GM12878 (cell line): ENCODE measurements around the gene ESRRB. TPM values are rescaled to one million over a fixed set of nuclear protein-coding genes. Genes with fewer than 3 reads are reported as not detected.

Source experiments
- ATAC-seq: fragments of 200-7000 bp; cut with Tn5 transposase; 3 replicates; pipeline ENCODE4 v1.9.1; 2020; ENCODE audit warnings: mild to moderate bottlenecking, moderate library complexity
- BruUV-seq: library from RNA; stranded (reverse); fragments of 400-500 nt; replicated peaks from 2 replicates; lab custom pipeline; 2021; lab: Mats Ljungman, UMichigan
- CTCF ChIA-PET: fragments of 300-600 bp; sonication (Branson Sonifier 250); formaldehyde crosslinking; extraction: SDS; loops from one replicate; lab custom pipeline; 2021; ENCODE audit warnings: inconsistent platforms; lab: Yijun Ruan, JAX
- POLR2A ChIA-PET: fragments of 350-600 bp; formaldehyde crosslinking; extraction: SDS; loops from one replicate; lab custom pipeline; 2021; ENCODE audit warnings: inconsistent platforms; lab: Charles Lee
- RAD21 ChIA-PET: fragments of 300-600 bp; sonication (Branson Sonifier 250); formaldehyde crosslinking; loops from one replicate; lab custom pipeline; 2023; ENCODE audit warnings: antibody characterized with exemption; ENCODE audit not compliant: unreplicated experiment; lab: Charles Lee
- SMC1A ChIA-PET: fragments of 300-600 bp; sonication (Branson Sonifier 250); formaldehyde crosslinking; loops from one replicate; lab custom pipeline; 2023; ENCODE audit not compliant: unreplicated experiment, uncharacterized antibody; lab: Charles Lee
- DNase-seq: peaks from one replicate; pipeline ENCODE4 v3.0.0-alpha.2; 2011; ENCODE audit warnings: low read depth, low spot score
- FAIRE-seq: peaks from 3 replicates; lab custom pipeline; 2011; peaks lifted over from hg19 to GRCh38; lab: Jason Lieb, UNC
- H2AFZ ChIP-seq: 2 replicates; pipeline ENCODE4 v1.6.0; 2011; ENCODE audit warnings: low read depth, low read length, control low read depth; ENCODE audit not compliant: control insufficient read depth
- H3K27ac ChIP-seq: 2 replicates; pipeline ENCODE4 v1.5.1; 2011; ENCODE audit warnings: control low read depth; ENCODE audit not compliant: control insufficient read depth, insufficient read depth
- H3K27me3 ChIP-seq, 2 experiments: replicated peaks in 1 of 2; 2 replicates each; pipeline versions ENCODE4 v1.6.0 to v1.6.1; 2011; ENCODE audit warnings: low read length in 1 of 2; ENCODE audit not compliant: control insufficient read depth in 2 of 2, insufficient read depth in 2 of 2
- H3K36me3 ChIP-seq, 2 experiments: 2 replicates each; pipeline ENCODE4 v1.5.1; 2011; ENCODE audit warnings: low read length in 1 of 2; ENCODE audit not compliant: control insufficient read depth in 2 of 2, insufficient read depth in 2 of 2
- H3K4me1 ChIP-seq: 2 replicates; pipeline ENCODE4 v1.6.1; 2011; ENCODE audit warnings: mild to moderate bottlenecking, low read length, moderate library complexity, mixed read lengths; ENCODE audit not compliant: control insufficient read depth, insufficient read depth
- H3K4me2 ChIP-seq: 2 replicates; pipeline ENCODE4 v1.6.0; 2011; ENCODE audit warnings: control low read depth; ENCODE audit not compliant: control insufficient read depth, insufficient read depth
- H3K4me3 ChIP-seq: fragments of 200-600 bp; sonication (generic); 2 replicates; pipeline ENCODE4 v1.5.1; 2016
- H3K79me2 ChIP-seq: 2 replicates; pipeline ENCODE4 v1.6.0; 2011; ENCODE audit warnings: low read length; ENCODE audit not compliant: control insufficient read depth, insufficient read depth
- H3K9ac ChIP-seq: 2 replicates; pipeline ENCODE4 v1.8.0; 2011; ENCODE audit warnings: low read length, control low read depth, mixed read lengths; ENCODE audit not compliant: control insufficient read depth, insufficient read depth
- H3K9me3 ChIP-seq: replicated peaks from 3 replicates; pipeline ENCODE4 v1.5.1; 2011; ENCODE audit warnings: mild to moderate bottlenecking, low read length; ENCODE audit not compliant: control insufficient read depth, insufficient read depth
- H4K20me1 ChIP-seq: 2 replicates; pipeline ENCODE4 v1.6.0; 2011; ENCODE audit not compliant: control insufficient read depth, insufficient read depth
- IRF4 ChIP-seq: IDR thresholded peaks from 2 replicates; pipeline ENCODE4 v1.6.1; 2011; ENCODE audit warnings: low read depth, low read length
- RB1 ChIP-seq: fragments of 450-650 bp; formaldehyde crosslinking; IDR thresholded peaks from 2 replicates; pipeline ENCODE4 v1.6.1; 2017; ENCODE audit warnings: mild to moderate bottlenecking, borderline replicate concordance
- RBBP5 ChIP-seq: fragments of 200-600 bp; sonication (generic); conservative IDR thresholded peaks from 2 replicates; pipeline ENCODE4 v1.6.1; 2016
- RCOR1 ChIP-seq: conservative IDR thresholded peaks from 2 replicates; pipeline ENCODE4 v1.6.1; 2012; ENCODE audit warnings: low read depth, low read length, improper control_type of control experiment
- SUZ12 ChIP-seq: fragments of 200-600 bp; sonication (generic); IDR thresholded peaks from one replicate; pipeline ENCODE4 v1.6.1; 2018; ENCODE audit warnings: antibody characterized with exemption, mild to moderate bottlenecking; ENCODE audit not compliant: unreplicated experiment
- ZBED1 ChIP-seq: IDR thresholded peaks from 2 replicates; pipeline ENCODE4 v1.6.1; 2016; ENCODE audit warnings: borderline replicate concordance
- WGBS: methylation state at CpG from one replicate; pipeline ENCODE4 v1.1.6; 2016; ENCODE audit warnings: low lambda C conversion rate; ENCODE audit not compliant: insufficient replicate concordance, insufficient coverage; ENCODE audit errors: missing lambda C conversion rate; 5-methylcytosine and 5-hydroxymethylcytosine counted together
- in situ Hi-C: fragments of 300-500 bp; cut with MboI; formaldehyde crosslinking; loops from 9 replicates; pipeline ENCODE4 v1.14.3; 2018; ENCODE audit warnings: mixed read lengths
- intact Hi-C: fragments of 100-400 bp; cut with micrococcal nuclease; formaldehyde crosslinking; loops from one replicate; pipeline ENCODE4 v1.14.2; 2022; ENCODE audit not compliant: unreplicated experiment
- polyA plus RNA-seq, 11 experiments: library from polyadenylated mRNA; depleted of rRNA in 4 of 11; unstranded in 6 of 11; stranded (reverse) in 5 of 11; fragments of >200 nt; fragmentation: Nextera tagmentation in 4 of 11; fragmentation: Illumina TruSeq in 1 of 11; extraction: Ambion mirVana in 4 of 11; extraction: Trizol in 1 of 11; gene quantifications; 1 replicate in 1 of 11; 2 replicates in 10 of 11; pipeline versions ENCODE4 v1.2.1 to v1.2.3, GENCODE V29; 2011 to 2016; ENCODE audit warnings: inconsistent platforms in 2 of 11, missing spikeins in 2 of 11, low read depth in 1 of 11
- total RNA-seq, 4 experiments: library from RNA; depleted of rRNA in 3 of 4; stranded (reverse); fragments of >200 nt in 3 of 4; fragmentation: Illumina TruSeq in 1 of 4; extraction: Trizol in 1 of 4; gene quantifications; 2 replicates each; pipeline versions ENCODE4 v1.2.1 to v1.2.3, GENCODE V29; 2013 to 2021
- TF ChIP-seq, protein P1 (sequence below): fragments of 450-650 bp; IDR thresholded peaks from 2 replicates; pipeline ENCODE4 v1.6.1; 2017; ENCODE audit warnings: low read depth, mild to moderate bottlenecking, moderate library complexity
- TF ChIP-seq, protein P2 (sequence below): fragments of 450-650 bp; IDR thresholded peaks from 2 replicates; pipeline ENCODE4 v1.6.1; 2016; ENCODE audit warnings: mild to moderate bottlenecking
- TF ChIP-seq, protein P3 (sequence below): fragments of 450-650 bp; IDR thresholded peaks from 2 replicates; pipeline ENCODE4 v1.6.1; 2018; ENCODE audit warnings: borderline replicate concordance, mild to moderate bottlenecking; ENCODE audit not compliant: partially characterized antibody
- TF ChIP-seq, protein P4 (sequence below), 3 experiments: IDR thresholded peaks in 2 of 3; conservative IDR thresholded peaks in 1 of 3; 2 replicates each; pipeline ENCODE4 v1.5.1; 2011; ENCODE audit warnings: low read depth in 3 of 3, low read length in 3 of 3, mild to moderate bottlenecking in 3 of 3, control low read depth in 2 of 3, moderate library complexity in 2 of 3, inconsistent platforms in 1 of 3, mixed read lengths in 1 of 3; ENCODE audit not compliant: control insufficient read depth in 2 of 3, insufficient read depth in 1 of 3; ENCODE audit errors: extremely low read depth in 1 of 3

Gene ESRRB
- total and polyA plus RNA-seq, 10 of the 15 experiments (the other 5 are each of a cell fraction or from before 2014, with no cell fraction given), result 0.03 to 0.73 (median 0.11) TPM; not detected in 6

DNA sequence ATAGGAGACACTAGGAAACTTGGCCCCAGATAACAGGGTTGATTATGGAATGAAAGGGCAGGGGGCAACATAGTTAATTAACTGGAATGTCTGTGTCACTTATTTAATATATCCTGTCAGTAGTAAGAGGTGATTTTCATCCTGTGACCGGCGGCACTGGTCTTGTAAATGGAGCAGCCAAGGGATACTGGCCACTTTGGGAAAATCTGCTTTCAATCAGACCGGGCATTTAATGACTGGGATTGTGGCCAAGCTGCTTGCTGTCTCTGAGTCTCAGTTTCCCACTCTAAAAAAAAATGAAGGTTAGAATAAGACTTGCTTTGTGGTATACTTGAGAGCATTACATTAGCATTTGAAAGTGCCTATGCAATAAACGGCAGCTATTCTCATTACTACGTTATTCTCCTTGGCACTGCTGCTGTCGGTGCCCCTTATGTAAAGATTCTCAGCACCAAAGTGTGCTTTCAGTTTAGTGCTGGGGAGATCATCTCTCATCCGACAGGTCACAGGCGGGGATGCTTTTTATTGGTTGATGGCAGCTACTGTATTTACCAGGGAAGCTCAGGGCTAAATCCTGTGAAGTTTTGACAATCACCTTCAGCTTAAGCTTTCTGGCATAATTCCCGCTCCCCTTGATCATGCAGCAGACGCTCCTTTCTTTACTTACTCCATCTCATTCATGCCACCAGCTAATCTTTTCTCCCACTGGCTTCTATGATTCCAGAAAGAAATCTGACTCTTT is 162.1 kb downstream of the ESRRB start (continued):
- TF ChIP-seq, protein P1, sequence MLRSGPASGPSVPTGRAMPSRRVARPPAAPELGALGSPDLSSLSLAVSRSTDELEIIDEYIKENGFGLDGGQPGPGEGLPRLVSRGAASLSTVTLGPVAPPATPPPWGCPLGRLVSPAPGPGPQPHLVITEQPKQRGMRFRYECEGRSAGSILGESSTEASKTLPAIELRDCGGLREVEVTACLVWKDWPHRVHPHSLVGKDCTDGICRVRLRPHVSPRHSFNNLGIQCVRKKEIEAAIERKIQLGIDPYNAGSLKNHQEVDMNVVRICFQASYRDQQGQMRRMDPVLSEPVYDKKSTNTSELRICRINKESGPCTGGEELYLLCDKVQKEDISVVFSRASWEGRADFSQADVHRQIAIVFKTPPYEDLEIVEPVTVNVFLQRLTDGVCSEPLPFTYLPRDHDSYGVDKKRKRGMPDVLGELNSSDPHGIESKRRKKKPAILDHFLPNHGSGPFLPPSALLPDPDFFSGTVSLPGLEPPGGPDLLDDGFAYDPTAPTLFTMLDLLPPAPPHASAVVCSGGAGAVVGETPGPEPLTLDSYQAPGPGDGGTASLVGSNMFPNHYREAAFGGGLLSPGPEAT, result no peak

DNA sequence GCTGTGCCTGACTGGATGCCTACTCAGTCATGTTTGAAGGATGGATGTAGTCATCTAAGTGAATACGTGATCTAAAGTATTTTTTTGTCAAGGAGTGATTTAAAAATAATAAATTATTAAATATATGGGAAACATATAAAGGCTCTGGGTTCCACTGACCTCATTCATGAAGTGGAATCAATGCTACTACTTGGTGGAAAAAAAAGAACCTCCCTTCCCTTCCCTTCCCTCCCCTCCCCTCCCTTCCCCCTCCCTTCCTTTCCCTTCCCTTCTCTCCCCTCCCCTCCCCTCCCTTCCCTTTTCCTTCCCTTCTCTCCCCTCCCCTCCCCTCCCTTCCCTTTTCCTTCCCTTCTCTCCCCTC is 162.7 kb downstream of the ESRRB start:
- ChIA-PET POLR2A (no interaction called here), RAD21 (no interaction called here), SMC1A (no interaction called here), CTCF (interaction anchor here (0.9 kb wide), 1 partner anchor 83 kb away, joined by 3 read pairs; no protein-coding TSS in a partner anchor)
- BruUV-seq, result no TSS peak
- no peaks in the 10 kb centered on the region for H4K20me1 ChIP-seq
- no peaks in the 10 kb centered on the region; a peak in 1 of 4 replicates for H3K27me3 ChIP-seq
- 29% methylated on average over 1 of the region's 1 CpG for WGBS
- no peaks in the 10 kb centered on the region for H3K4me1 ChIP-seq
- no peak overlapping the region for H3K4me2 ChIP-seq
- H3K79me2 ChIP-seq, result no peaks in the 10 kb centered on the region
- FAIRE-seq, result no peak
- no peak for DNase-seq
- in situ Hi-C loops, result no loop called here
- no peak overlapping the region for H3K27ac ChIP-seq
- no peaks in the 10 kb centered on the region for H3K9me3 ChIP-seq
- no peak overlapping the region for H3K4me3 ChIP-seq
- no peaks in the 10 kb centered on the region for H3K36me3 ChIP-seq
- no peak for ATAC-seq
- H3K9ac ChIP-seq, result no peak overlapping the region
- H2AFZ ChIP-seq, result no peak overlapping the region
- intact Hi-C loops, result no loop called here
- TF ChIP-seq, protein P2, sequence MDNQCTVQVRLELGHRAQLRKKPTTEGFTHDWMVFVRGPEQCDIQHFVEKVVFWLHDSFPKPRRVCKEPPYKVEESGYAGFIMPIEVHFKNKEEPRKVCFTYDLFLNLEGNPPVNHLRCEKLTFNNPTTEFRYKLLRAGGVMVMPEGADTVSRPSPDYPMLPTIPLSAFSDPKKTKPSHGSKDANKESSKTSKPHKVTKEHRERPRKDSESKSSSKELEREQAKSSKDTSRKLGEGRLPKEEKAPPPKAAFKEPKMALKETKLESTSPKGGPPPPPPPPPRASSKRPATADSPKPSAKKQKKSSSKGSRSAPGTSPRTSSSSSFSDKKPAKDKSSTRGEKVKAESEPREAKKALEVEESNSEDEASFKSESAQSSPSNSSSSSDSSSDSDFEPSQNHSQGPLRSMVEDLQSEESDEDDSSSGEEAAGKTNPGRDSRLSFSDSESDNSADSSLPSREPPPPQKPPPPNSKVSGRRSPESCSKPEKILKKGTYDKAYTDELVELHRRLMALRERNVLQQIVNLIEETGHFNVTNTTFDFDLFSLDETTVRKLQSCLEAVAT, result no peak
- TF ChIP-seq, protein P3, sequence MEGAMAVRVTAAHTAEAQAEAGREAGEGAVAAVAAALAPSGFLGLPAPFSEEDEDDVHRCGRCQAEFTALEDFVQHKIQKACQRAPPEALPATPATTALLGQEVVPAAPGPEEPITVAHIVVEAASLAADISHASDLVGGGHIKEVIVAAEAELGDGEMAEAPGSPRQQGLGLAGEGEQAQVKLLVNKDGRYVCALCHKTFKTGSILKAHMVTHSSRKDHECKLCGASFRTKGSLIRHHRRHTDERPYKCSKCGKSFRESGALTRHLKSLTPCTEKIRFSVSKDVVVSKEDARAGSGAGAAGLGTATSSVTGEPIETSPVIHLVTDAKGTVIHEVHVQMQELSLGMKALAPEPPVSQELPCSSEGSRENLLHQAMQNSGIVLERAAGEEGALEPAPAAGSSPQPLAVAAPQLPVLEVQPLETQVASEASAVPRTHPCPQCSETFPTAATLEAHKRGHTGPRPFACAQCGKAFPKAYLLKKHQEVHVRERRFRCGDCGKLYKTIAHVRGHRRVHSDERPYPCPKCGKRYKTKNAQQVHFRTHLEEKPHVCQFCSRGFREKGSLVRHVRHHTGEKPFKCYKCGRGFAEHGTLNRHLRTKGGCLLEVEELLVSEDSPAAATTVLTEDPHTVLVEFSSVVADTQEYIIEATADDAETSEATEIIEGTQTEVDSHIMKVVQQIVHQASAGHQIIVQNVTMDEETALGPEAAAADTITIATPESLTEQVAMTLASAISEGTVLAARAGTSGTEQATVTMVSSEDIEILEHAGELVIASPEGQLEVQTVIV, result no peak
- TF ChIP-seq RB1, result no peak
- TF ChIP-seq SUZ12, result no peak
- TF ChIP-seq RCOR1, result no peak
- TF ChIP-seq, protein P4, sequence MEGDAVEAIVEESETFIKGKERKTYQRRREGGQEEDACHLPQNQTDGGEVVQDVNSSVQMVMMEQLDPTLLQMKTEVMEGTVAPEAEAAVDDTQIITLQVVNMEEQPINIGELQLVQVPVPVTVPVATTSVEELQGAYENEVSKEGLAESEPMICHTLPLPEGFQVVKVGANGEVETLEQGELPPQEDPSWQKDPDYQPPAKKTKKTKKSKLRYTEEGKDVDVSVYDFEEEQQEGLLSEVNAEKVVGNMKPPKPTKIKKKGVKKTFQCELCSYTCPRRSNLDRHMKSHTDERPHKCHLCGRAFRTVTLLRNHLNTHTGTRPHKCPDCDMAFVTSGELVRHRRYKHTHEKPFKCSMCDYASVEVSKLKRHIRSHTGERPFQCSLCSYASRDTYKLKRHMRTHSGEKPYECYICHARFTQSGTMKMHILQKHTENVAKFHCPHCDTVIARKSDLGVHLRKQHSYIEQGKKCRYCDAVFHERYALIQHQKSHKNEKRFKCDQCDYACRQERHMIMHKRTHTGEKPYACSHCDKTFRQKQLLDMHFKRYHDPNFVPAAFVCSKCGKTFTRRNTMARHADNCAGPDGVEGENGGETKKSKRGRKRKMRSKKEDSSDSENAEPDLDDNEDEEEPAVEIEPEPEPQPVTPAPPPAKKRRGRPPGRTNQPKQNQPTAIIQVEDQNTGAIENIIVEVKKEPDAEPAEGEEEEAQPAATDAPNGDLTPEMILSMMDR (IDR thresholded peaks at IDR 0.05 in 2 of 3, conservative IDR thresholded peaks at IDR 0.05 in 1 of 3; ENCODE audit: control insufficient read depth in 2 of 3, extremely low read depth in 1 of 3, insufficient read depth in 1 of 3, low read depth in 3 of 3, low read length in 3 of 3), result no peak
- no peak for TF ChIP-seq ZBED1
- no peak for TF ChIP-seq RBBP5
- no peak for TF ChIP-seq IRF4
